H54 (cell line): ENCODE results near the gene ADGRA1.

Experiments used
- DNase-seq: peaks from one replicate; pipeline ENCODE4 v3.0.0; 2011; ENCODE audit warnings: low spot score, mixed read lengths; ENCODE audit not compliant: insufficient read length
- FAIRE-seq: peaks from 3 replicates; lab custom pipeline; 2011; peaks lifted over from hg19 to GRCh38; lab: Jason Lieb, UNC
- POLR2A ChIP-seq: IDR thresholded peaks from 2 replicates; pipeline ENCODE4 v1.6.1; 2011; ENCODE audit warnings: low read depth, mild to moderate bottlenecking, low read length

ADGRA1 gene

GRCh38 chr10:133159950-133160825 lies 72.5 kb downstream of the ADGRA1 start, which contains the start of gene KNDC1:
KNDC1 (plus strand) TSS chr10:133160219; CDS start chr10:133160468, 249 bp downstream.
- DNase-seq (peak; percentile 74), FAIRE-seq (no peak)
- TF ChIP-seq POLR2A = no peak

DNA sequence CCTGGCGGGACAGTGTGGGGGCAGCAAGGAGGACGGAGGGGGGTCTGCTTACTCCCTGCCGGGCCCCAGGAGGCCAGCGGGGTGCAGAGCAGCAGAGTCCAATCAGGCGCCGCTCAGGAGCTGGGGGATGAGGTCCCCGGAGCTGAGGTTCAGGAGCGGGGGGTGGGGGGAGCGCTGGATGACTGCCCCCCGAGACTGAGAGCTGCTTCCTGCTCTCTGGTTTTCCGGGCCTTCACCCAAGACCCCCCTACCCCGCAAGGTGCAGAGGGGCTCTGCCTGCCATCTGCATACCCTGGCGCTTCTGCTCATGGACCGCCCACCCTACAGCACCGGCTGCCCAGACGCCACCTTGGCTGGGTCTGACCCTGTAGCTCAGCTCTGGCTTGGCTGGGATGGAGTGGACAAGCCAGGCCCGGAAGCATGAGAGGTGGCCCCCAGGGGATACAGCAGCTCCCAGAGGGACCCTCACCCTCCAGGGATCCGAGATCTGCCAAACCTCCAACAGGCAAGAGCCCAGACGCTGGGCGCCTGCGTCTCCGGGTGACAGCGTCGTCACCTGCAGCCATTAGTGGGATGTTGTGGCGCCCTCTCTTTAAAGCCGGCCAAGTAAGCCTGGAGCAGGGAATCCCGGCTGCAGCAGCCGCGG lies 73.2 kb downstream of the ADGRA1 start:
- no peak for TF ChIP-seq POLR2A
- no peak for DNase-seq
- no peak for FAIRE-seq

DNA sequence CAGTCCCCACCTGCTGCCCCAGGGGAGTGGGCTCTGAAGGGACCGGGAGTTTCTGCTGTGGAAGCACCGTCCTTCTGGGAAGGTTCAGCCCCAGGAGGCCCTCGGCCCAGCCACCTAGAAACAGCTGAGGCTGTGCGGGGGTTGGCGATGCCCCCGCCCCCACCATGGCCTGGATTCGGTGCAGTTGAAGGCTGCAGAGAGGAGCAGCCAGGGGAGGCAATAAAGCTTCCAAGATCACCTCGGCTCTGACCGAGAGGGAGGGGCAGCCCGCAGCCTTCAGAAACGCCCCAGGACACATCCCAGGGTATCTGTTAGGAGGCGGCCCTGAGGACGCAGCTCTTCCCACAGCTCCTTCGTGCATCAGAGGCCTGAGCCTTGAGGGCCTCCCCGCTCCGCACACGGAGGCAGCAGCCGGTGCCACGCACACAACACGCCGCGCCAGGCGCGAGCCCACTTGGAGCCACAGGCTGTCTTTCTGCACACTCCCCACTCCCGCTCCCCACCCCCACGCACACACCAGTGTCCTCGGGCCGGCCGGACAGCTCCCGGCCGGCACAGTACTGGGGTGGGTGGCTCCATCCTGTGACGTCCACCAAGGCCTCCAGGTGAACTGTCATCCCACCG lies 73.9 kb downstream of the ADGRA1 start:
- no peak for TF ChIP-seq POLR2A
- FAIRE-seq = no peak
- no peak for DNase-seq

DNA sequence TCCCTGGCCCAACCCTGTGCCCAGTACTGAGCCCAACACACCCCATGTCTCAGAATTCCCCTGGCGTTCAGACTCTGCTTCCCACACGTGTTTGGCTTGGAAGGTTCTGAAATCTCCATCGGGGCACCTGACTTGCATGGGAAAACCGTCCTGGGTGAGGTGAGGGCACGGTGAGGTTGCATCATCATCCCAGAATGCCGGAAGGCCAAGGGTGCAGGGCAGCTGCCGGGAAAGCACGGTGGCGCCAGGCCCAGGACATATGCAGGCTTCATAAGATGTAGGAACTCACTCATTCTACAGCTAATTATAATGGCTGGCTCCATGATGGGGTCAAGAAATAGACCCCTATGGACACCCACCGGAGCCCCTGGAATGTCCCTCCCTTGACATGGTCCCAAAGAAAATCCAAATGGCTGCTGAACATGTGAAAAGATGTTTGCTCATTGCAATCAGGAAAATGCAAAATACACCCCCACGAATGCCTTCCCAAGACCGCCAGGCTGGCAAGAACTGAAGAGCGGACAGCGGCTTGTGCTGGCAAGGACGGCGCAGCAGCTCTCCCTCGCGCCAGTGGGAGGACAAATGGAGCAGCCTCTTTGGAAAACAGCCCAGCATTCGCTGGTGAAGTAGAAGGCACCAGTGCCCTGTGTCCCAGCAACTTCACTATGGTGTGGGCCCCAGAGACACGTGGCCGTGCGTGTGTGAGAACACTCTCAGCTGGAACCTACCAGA lies 74.6 kb downstream of the ADGRA1 start:
- no peak for TF ChIP-seq POLR2A
- no peak for FAIRE-seq
- DNase-seq = no peak

GRCh38 chr10:133162910-133163856 lies 75.5 kb downstream of the ADGRA1 start:
- no peak for TF ChIP-seq POLR2A
- no peak for DNase-seq
- FAIRE-seq = no peak

DNA sequence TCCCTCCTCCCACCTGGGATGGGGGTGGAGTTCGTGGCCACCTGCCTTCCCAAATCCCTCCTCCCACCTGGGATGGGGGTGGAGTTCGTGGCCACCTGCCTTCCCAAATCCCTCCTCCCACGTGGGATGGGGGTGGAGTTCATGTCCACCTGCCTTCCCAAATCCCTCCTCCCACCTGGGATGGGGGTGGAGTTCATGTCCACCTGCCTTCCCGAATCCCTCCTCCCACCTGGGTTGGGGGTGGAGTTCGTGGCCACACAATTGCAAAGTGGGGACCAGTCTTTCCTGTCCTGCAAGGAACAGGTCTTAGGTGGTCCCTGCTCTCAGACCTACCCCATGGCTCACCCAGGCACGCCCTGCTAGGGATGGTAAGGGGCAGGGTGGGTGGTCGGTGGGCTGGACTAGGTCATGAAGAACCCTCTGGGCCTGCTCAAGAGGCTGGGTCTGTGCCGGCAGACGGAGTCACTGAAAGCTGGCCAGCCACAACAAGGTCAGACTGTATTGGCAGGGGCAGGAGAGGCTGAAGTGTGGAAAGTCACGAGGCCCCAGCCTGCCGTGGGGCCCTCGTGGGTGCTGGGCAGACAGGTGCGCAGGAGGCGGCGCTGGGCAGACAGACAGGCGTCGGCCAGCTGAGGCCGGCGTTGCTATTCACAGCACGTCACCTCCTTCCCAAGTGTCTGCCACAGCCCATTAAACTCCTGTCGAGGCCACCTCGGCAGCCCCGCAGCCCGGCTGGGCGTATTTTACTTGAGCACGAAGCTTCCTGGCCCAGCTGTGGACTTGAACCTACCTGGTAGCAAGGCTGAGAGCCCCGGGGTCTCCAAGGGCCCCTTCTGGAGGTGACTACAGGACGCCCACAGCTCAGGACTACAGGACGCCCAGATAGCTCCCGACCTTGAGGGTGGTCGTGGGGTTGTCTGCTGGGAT lies 76.4 kb downstream of the ADGRA1 start:
- no peak for FAIRE-seq
- DNase-seq = no peak

DNA sequence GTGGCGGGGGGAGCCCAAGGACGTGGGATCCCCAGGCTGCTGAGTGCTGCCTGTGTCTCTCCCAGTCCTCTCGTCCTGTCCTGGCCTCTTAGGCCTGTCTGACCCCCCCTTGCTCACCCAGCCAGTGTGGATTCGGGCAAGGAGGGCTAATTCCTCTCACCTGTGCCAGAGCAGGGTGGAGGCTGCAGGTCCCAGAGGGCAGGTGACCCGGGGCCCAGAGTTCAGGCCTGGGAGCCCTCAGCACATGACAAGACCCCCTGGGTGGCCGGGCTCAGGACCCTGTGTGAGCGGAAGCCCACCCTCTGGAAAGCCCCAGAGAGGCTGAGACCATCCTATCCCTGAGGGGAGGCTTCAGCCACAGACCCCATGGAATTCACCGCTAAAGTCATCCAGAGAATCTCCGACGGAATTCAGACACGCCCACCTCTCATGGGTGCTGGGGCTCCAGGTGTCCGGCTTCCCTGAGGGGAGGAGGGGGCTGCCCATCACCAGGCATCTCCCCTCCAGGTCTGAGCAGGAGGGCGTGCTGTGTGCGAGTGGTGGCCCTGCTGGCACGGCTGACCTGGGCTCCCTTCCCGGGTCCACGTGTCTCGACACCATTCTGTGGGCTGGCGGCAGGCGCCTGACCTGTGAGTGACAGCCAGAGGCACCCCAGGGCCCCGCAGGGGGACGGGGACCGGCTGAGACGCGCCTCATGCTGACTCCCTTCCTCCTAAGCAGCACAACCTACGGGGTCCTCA lies 77.3 kb downstream of the ADGRA1 start:
- FAIRE-seq = no peak
- DNase-seq = no peak
- no peak for TF ChIP-seq POLR2A

More for the DNA sequence above, 76.4 kb downstream of the ADGRA1 start:
- no peak for TF ChIP-seq POLR2A

DNA sequence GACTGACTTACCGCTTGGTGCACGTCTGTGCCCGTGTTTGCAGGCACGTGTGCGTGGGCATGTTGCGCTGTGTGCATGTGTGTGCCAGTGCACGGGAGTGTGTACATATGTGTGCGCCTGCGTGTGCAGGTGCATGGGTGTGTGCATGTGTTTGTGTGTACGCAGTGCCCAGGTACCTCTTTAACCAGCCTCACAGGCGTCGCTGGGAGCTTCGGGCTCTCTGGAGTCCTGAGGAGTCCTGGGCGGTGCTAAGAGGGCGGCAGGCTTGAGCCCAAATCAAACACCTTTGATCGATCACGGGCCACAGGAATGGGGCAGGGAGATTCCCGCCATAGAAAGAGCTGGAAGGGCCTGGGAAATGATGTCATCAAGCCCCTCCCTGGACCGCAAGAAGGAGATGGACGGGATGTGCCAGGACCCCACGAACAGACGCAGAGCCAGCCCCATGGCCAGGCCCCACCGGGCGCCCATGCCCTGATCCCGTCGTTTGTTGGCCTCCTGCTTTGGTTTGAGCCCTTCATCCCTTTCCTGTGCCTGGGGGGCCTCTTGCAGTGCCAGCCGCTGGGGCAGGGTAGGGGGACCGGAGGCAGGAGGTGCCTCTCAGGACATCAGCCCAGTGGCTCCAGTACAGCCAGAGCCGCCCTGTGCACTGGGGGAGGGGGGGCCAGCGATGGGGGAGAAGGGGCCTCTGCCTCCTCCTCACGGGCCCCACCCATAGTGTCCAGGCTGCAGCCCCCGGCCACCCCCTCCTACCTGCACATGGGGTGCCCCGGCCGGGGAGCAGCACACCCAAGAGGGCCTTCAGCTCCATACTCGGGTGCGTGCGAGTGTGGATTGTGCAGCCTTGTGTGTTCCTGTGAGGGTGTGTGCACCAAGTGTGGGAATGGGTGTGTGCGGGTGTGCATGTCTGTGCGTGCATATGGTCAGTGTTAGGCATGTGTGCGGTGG lies 78.1 kb downstream of the ADGRA1 start:
- FAIRE-seq (no peak), DNase-seq (no peak)
- TF ChIP-seq POLR2A = no peak

GRCh38 chr10:133166504-133166827 lies 78.7 kb downstream of the ADGRA1 start:
- no peak for FAIRE-seq

More at GRCh38 chr10:133166504-133166827, 78.7 kb downstream of the ADGRA1 start:
- TF ChIP-seq POLR2A = no peak
- DNase-seq = no peak
